SU-DHL-6 (cell line): ENCODE data around the gene TSPAN12.

Experiments
- H2AFZ ChIP-seq: fragments of 200-600 bp; sonication (generic); 2 replicates; pipeline ENCODE4 v1.6.1; 2014; ENCODE audit warnings: low read depth, mild to moderate bottlenecking, moderate library complexity, mixed read lengths, antibody characterized with exemption, low read length; ENCODE audit not compliant: severe bottlenecking
- H3F3A ChIP-seq: fragments of 200-600 bp; shearing (Covaris generic); 2 replicates; pipeline ENCODE4 v1.6.0; 2016; ENCODE audit warnings: antibody characterized with exemption, mild to moderate bottlenecking; ENCODE audit not compliant: insufficient read depth
- H3K27ac ChIP-seq: fragments of 200-600 bp; sonication (generic); 2 replicates; pipeline ENCODE4 v1.5.1; 2016; ENCODE audit warnings: low read depth, mild to moderate bottlenecking, low read length, moderate library complexity, mixed read lengths
- H3K27me3 ChIP-seq: fragments of 200-600 bp; sonication (generic), shearing (Covaris generic); 2 replicates; pipeline ENCODE4 v1.6.0; 2014; ENCODE audit warnings: mild to moderate bottlenecking, low read length
- H3K36me3 ChIP-seq: fragments of 200-600 bp; sonication (generic); 2 replicates; pipeline ENCODE4 v1.6.1; 2014; ENCODE audit warnings: mild to moderate bottlenecking, low read length, mixed read lengths
- H3K4me2 ChIP-seq: fragments of 300-600, 200-600 bp; shearing (Covaris generic), sonication (generic); 2 replicates; pipeline ENCODE4 v1.6.0; 2014; ENCODE audit warnings: low read length, low read depth, mild to moderate bottlenecking; ENCODE audit not compliant: poor library complexity, severe bottlenecking
- H3K4me3 ChIP-seq: fragments of 200-600 bp; sonication (generic); 2 replicates; pipeline ENCODE4 v1.5.1; 2014; ENCODE audit warnings: antibody characterized with exemption, low read length, mild to moderate bottlenecking, mixed read lengths; ENCODE audit not compliant: insufficient read depth, poor library complexity, severe bottlenecking
- H3K79me2 ChIP-seq: fragments of 200-600 bp; sonication (generic); 2 replicates; pipeline ENCODE4 v1.6.1; 2014; ENCODE audit warnings: mild to moderate bottlenecking, low read length, moderate library complexity; ENCODE audit not compliant: insufficient read depth
- H3K9ac ChIP-seq: fragments of 200-600 bp; sonication (generic); 2 replicates; pipeline ENCODE4 v1.7.0; 2014; ENCODE audit warnings: mild to moderate bottlenecking, low read length
- H3K9me2 ChIP-seq: fragments of 200-600 bp; sonication (generic); replicated peaks from 2 replicates; pipeline ENCODE4 v1.6.1; 2014; ENCODE audit warnings: low read length; ENCODE audit not compliant: insufficient read depth
- H3K9me3 ChIP-seq: fragments of 200-600 bp; sonication (generic); 2 replicates; pipeline ENCODE4 v1.6.1; 2014; ENCODE audit warnings: low read length, mixed read lengths; ENCODE audit not compliant: insufficient read depth
- H4K20me1 ChIP-seq: fragments of 200-600 bp; sonication (generic); 2 replicates; pipeline ENCODE4 v1.6.1; 2014; ENCODE audit warnings: low read depth, mild to moderate bottlenecking, antibody characterized with exemption, low read length, moderate library complexity, mixed read lengths
- EZH2phosphoT487 ChIP-seq: fragments of 200-600 bp; sonication (generic), shearing (Covaris generic); conservative IDR thresholded peaks from 2 replicates; pipeline ENCODE4 v1.6.1; 2018; ENCODE audit warnings: mild to moderate bottlenecking, antibody characterized with exemption, low read length, moderate library complexity, mixed read lengths
- TF ChIP-seq, protein P1 (sequence below): fragments of 200-600 bp; sonication (generic); IDR thresholded peaks from one replicate; pipeline ENCODE4 v1.5.1; 2017; ENCODE audit warnings: antibody characterized with exemption, mild to moderate bottlenecking, low read length, moderate library complexity; ENCODE audit not compliant: insufficient read depth, poor library complexity, severe bottlenecking

Gene TSPAN12

DNA sequence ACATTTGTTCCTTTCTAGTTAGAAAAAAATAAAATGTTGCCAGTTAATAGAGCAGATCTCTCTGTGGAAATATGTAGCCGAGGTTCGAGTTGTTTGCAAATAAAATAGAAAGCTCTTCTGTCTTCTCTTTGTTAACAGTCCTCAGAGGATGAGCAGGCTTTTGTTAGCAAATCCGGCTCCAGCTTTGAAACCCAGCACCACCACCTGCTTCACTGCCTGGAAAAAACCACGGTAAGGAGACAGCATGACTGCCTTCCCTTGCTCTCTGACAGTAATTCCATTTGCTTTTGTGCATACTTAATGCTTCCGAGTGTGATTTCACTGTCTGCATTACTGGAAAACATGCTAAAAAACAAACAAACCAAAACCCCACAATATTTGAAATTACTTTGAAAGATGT, 115.6 kb downstream of the TSPAN12 start:
- no peak overlapping the region for H3K4me3 ChIP-seq
- no peaks in the 10 kb centered on the region for H3K27me3 ChIP-seq
- no peak for TF ChIP-seq EZH2phosphoT487
- TF ChIP-seq, protein P1, sequence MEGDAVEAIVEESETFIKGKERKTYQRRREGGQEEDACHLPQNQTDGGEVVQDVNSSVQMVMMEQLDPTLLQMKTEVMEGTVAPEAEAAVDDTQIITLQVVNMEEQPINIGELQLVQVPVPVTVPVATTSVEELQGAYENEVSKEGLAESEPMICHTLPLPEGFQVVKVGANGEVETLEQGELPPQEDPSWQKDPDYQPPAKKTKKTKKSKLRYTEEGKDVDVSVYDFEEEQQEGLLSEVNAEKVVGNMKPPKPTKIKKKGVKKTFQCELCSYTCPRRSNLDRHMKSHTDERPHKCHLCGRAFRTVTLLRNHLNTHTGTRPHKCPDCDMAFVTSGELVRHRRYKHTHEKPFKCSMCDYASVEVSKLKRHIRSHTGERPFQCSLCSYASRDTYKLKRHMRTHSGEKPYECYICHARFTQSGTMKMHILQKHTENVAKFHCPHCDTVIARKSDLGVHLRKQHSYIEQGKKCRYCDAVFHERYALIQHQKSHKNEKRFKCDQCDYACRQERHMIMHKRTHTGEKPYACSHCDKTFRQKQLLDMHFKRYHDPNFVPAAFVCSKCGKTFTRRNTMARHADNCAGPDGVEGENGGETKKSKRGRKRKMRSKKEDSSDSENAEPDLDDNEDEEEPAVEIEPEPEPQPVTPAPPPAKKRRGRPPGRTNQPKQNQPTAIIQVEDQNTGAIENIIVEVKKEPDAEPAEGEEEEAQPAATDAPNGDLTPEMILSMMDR = no peak
- no peaks in the 10 kb centered on the region; the same call in 1 of the 2 replicates for H3K9me2 ChIP-seq
- no peaks in the 10 kb centered on the region for H3K9me3 ChIP-seq
- no peak overlapping the region for H3K27ac ChIP-seq
- no peak overlapping the region for H2AFZ ChIP-seq
- H3K9ac ChIP-seq = no peak overlapping the region
- H3K4me2 ChIP-seq = no peak overlapping the region
- H3K36me3 ChIP-seq = no peaks in the 10 kb centered on the region
- H3K79me2 ChIP-seq = no peaks in the 10 kb centered on the region
- H3F3A ChIP-seq = no peaks in the 10 kb centered on the region
- no peaks in the 10 kb centered on the region for H4K20me1 ChIP-seq

DNA sequence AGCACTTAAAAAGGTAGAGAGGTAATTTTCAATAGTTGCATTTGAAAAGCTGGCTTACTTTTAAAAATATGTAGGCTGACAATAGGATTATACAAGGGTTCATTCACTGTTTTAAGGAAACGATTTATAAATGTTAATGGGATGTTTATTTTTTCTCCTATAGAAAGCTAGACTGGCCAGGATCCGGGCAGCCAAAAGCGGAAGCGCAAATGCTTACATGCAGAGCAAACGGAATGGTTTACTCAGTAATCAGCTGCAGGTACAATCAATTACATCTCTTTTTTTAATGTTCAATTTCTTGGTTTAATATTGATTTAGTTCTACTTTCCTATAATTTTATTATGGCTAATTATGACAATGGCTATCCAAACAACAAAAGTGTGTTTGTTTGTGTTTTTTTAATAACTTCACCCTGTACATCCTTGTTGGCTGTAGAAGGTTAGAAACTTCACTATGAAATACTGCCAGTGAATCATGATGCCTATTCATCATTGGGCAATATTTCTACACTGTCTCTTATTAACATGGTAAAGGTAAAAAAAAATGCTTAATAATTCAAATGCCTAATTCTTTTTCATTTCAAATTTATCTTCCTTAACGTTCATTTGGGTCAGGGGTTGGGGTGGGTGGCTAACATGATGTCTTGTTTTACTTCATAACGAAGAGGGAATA, 116.4 kb downstream of the TSPAN12 start:
- H2AFZ ChIP-seq = no peak overlapping the region
- H3K4me2 ChIP-seq = no peak overlapping the region
- no peaks in the 10 kb centered on the region for H3K9me3 ChIP-seq
- H3K36me3 ChIP-seq = no peaks in the 10 kb centered on the region
- H3K79me2 ChIP-seq = no peaks in the 10 kb centered on the region
- no peaks in the 10 kb centered on the region; the same call in 1 of the 2 replicates for H3K9me2 ChIP-seq
- H3K9ac ChIP-seq = no peak overlapping the region
- no peak overlapping the region for H3K27ac ChIP-seq
- H3F3A ChIP-seq = no peaks in the 10 kb centered on the region
- TF ChIP-seq EZH2phosphoT487 = no peak
- TF ChIP-seq, protein P1 = no peak
- no peaks in the 10 kb centered on the region for H4K20me1 ChIP-seq
- H3K4me3 ChIP-seq = no peak overlapping the region
- H3K27me3 ChIP-seq = no peaks in the 10 kb centered on the region

DNA sequence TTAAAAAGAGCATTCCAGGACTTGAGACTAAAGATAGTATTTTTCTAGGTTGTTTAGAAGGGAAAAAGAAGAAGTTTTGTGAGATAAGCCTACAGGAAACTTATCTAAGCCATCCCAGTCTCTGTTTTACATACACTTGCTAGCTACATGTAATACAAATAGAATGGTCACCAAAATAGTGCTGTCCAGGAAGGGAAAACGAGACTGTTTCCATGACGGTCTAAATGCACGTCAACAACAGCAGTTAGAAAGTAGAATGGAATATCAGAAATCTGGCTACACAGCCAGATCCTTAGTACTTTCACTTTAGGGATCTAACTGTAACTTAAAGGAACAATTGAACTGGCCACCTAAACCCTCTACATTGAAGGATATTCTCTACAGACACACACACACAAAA, 117.6 kb downstream of the TSPAN12 start:
- Histone ChIP-seq H2AFZ (no peak overlapping the region), H3K9ac (no peak overlapping the region), H3F3A (no peaks in the 10 kb centered on the region), H4K20me1 (no peaks in the 10 kb centered on the region), H3K9me3 (no peaks in the 10 kb centered on the region), H3K79me2 (no peaks in the 10 kb centered on the region), H3K4me2 (no peak overlapping the region), H3K27ac (no peak overlapping the region), H3K36me3 (no peaks in the 10 kb centered on the region), H3K27me3 (no peaks in the 10 kb centered on the region), H3K9me2 (no peaks in the 10 kb centered on the region; the same call in 1 of the 2 replicates), H3K4me3 (no peak overlapping the region)
- TF ChIP-seq, protein P1 = no peak
- no peak for TF ChIP-seq EZH2phosphoT487
